ENCODE measurements around the gene RAB1B. TPM values are rescaled to one million over a fixed set of nuclear protein-coding genes. Genes with fewer than 3 reads are reported as not detected.
A peak's percentile ranks its signal among the peaks of the same experiment; 100 is the strongest.

The RAB1B gene
- total and polyA plus RNA-seq, 2 donors (not counting 1 experiment from before 2014, with no cell fraction given): 77.1 to 77.8 TPM

GRCh38 chr11:66291303-66291705 lies 22.9 kb downstream of the RAB1B start:
- H2AFZ ChIP-seq (ENCODE audit: insufficient read depth, low read depth, low read length, poor library complexity, severe bottlenecking): peak overlapping the region; percentile 71
- intact Hi-C loops (cut with micrococcal nuclease): no loop called here
- H3K27me3 Mint-ChIP-seq: peaks cover 16% of the 10 kb centered on the region

More at GRCh38 chr11:66291303-66291705, 22.9 kb downstream of the RAB1B start:
- Histone ChIP-seq H3K4me2 (replicated peaks; ENCODE audit: low read depth, low read length, poor library complexity, severe bottlenecking) (peak overlapping the region; percentile 96), H3K79me2 (ENCODE audit: control insufficient read depth, insufficient read depth, low read length) (peaks cover 24% of the 10 kb centered on the region), H3K36me3 (replicated peaks in 1 of 2; ENCODE audit: control extremely low read depth in 1 of 2, control insufficient read depth in 1 of 2, extremely low read depth in 1 of 2, insufficient read depth in 2 of 2, low read length in 1 of 2) (no peaks in the 10 kb centered on the region), H4K20me1 (ENCODE audit: control insufficient read depth, insufficient read depth, low read length, poor library complexity, severe bottlenecking) (peaks cover 12% of the 10 kb centered on the region), H3K9ac (ENCODE audit: low read length) (peak overlapping the region; percentile 37), H3K4me3 (ENCODE audit: control extremely low read depth in 1 of 5, extremely low read depth in 1 of 5, insufficient read depth in 1 of 5, low read depth in 2 of 5, low read length in 4 of 5) (peak overlapping the region in 3 of 5 experiments; percentile 18 to 53 (median 35)), H3K4me1 (ENCODE audit: control insufficient read depth in 2 of 2, insufficient read depth in 2 of 2, low read length in 2 of 2) (peaks cover 34 to 39% of the 10 kb centered on the region in 2 donors), H3K27ac (ENCODE audit: low read length in 2 of 2) (no peak overlapping the region), H3K9me3 (ENCODE audit: control extremely low read depth in 1 of 3, control insufficient read depth in 2 of 3, insufficient read depth in 1 of 3, low read length in 2 of 3) (peaks cover 0 to 4% (median 0%) of the 10 kb centered on the region in 3 donors), H3K27me3 (replicated peaks in 1 of 4; ENCODE audit: control extremely low read depth in 1 of 4, control insufficient read depth in 3 of 4, insufficient read depth in 4 of 4, low read length in 3 of 4) (peaks cover 2 to 33% (median 15%) of the 10 kb centered on the region in 4 experiments)
- ChIA-PET CTCF (interaction anchor here (1.2 to 1.5 kb wide), 4 partner anchors 9 to 95 kb away, joined by 4 to 5 read pairs (median 4); no protein-coding TSS in a partner anchor), POLR2A (no interaction called here)
- peak overlapping the region; percentile 95 for H3K4me3 Mint-ChIP-seq
- ATAC-seq (ENCODE audit: low read depth): no peak
- DNase-seq: no peak
- peaks cover 37% of the 10 kb centered on the region for H3K4me1 Mint-ChIP-seq
- WGBS (ENCODE audit: insufficient coverage): 25% methylated on average over 16 of the region's 16 CpGs
- no peak overlapping the region for H3K27ac Mint-ChIP-seq
- H3K9me3 Mint-ChIP-seq (ENCODE audit: insufficient read depth): no peaks in the 10 kb centered on the region
- TF ChIP-seq EZH2 (IDR thresholded peaks at IDR 0.05; ENCODE audit: borderline replicate concordance, insufficient read depth, low read depth, low read length, poor library complexity, severe bottlenecking): no peak
- TF ChIP-seq, protein P1, sequence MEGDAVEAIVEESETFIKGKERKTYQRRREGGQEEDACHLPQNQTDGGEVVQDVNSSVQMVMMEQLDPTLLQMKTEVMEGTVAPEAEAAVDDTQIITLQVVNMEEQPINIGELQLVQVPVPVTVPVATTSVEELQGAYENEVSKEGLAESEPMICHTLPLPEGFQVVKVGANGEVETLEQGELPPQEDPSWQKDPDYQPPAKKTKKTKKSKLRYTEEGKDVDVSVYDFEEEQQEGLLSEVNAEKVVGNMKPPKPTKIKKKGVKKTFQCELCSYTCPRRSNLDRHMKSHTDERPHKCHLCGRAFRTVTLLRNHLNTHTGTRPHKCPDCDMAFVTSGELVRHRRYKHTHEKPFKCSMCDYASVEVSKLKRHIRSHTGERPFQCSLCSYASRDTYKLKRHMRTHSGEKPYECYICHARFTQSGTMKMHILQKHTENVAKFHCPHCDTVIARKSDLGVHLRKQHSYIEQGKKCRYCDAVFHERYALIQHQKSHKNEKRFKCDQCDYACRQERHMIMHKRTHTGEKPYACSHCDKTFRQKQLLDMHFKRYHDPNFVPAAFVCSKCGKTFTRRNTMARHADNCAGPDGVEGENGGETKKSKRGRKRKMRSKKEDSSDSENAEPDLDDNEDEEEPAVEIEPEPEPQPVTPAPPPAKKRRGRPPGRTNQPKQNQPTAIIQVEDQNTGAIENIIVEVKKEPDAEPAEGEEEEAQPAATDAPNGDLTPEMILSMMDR (IDR thresholded peaks at IDR 0.05): no peak

Measured in B cell (primary cell).